GM12801 (cell line): ENCODE measurements around the gene CCT8.

Experiments used
- TF ChIP-seq, protein P1 (sequence below): IDR thresholded peaks from one replicate; pipeline ENCODE4 v1.5.1; 2011; ENCODE audit warnings: control low read depth; ENCODE audit not compliant: insufficient read length; ENCODE audit errors: extremely low read depth

CCT8 gene

DNA sequence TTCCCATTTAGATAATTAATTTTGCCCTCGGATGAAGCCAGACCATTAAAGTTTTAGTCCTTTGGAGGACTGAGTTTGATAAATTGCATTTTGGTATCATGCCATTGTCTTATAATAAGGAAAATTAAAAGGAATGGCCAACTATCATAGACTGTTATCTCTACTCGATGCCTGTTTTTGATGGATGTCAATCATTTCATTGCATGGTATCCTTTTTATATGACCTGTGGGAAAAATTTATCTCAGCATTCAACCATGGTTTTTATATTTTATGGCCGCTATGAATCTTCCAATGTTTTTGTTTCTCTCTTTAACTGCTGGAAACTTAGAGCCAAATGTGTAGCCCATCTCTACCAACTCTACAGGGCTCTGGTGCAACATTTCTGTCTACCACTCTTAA is 9.9 kb upstream of the CCT8 start:
- TF ChIP-seq, protein P1, sequence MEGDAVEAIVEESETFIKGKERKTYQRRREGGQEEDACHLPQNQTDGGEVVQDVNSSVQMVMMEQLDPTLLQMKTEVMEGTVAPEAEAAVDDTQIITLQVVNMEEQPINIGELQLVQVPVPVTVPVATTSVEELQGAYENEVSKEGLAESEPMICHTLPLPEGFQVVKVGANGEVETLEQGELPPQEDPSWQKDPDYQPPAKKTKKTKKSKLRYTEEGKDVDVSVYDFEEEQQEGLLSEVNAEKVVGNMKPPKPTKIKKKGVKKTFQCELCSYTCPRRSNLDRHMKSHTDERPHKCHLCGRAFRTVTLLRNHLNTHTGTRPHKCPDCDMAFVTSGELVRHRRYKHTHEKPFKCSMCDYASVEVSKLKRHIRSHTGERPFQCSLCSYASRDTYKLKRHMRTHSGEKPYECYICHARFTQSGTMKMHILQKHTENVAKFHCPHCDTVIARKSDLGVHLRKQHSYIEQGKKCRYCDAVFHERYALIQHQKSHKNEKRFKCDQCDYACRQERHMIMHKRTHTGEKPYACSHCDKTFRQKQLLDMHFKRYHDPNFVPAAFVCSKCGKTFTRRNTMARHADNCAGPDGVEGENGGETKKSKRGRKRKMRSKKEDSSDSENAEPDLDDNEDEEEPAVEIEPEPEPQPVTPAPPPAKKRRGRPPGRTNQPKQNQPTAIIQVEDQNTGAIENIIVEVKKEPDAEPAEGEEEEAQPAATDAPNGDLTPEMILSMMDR = no peak

DNA sequence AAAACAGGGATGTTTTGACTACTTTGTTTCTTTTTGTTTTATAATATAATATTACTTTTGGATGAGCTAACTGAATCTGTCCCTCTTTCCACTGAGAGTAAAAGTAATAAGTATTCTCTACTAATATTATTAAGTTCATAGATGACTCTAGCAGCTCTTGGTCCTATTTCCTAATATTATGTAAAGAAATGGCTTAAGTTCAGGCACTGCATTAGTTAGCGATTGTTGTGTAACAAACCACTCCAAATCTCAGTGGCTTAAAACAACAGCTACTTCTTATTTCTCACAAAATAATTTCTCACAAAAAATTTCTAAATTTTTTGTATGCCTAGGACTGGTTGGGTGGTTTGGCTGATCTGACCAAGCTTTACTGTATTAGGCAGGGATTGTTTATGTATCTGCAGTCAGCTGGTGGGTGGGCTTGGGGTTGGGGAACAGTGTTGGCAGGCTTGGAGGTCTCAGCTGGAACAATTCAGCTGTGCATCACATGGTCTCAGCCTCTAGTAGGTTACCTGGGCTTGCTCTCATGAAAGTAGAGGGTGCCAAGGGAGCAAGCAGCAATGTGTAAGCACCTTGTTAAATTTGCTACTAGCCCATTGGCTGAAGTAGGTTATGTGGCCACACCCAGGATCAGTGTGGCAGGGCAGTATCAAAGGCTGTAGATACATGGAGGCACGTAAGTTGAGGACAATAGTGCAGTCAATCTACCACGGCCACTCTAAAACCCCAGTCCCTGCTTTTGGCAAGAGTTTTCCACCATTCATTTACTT is 8.8 kb upstream of the CCT8 start:
- TF ChIP-seq, protein P1 = no peak

DNA sequence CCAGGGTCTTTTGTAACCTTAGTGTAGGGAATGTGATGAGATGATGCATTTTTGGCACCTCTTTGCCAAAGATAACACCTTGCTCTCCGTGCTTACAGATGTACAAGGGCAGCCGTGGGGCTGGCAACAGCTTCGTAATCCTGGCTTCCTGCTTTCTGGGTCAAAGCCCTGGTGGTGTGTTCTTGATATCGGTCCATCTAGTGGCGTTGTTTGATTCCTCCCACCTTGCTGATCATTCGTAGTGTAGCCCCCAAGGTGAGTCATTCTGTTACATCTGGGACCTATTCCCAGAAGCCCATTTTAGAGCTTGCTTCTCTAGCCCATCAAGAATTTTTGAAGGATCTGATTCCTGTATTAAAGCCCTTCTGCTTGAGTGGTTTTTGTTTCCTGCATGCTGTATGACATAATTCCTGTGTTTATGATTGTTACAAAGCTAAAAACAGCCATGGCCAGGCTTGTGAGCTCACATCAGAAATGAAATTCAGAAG is 7.0 kb upstream of the CCT8 start:
- TF ChIP-seq, protein P1 = no peak

GRCh38 chr21:29078869-29079767 is 5.7 kb upstream of the CCT8 start:
- TF ChIP-seq, protein P1 = no peak

DNA sequence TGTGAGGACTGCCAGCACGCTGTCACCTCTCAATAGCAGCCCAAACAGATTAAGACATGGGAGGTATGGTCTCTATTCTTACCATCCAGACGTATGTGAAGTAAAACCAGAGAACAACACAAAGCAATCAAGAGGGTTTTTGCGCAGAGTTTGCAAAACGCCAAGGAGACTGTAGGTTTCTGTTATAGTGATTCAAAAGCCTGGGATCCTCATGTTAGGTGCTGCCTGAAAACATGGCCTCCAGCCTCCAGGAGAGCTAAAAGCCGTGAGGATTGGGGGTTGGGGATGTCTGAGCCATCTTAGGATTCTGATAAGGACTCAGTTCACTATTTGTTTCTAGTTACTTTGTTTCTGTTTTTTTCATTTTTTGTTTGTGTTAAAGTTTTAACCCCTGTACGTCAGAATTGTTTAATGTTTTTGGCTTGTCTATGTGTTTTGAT is 4.2 kb upstream of the CCT8 start:
- TF ChIP-seq, protein P1 = no peak

GRCh38 chr21:29075706-29076466 is 2.4 kb upstream of the CCT8 start:
- TF ChIP-seq, protein P1 = no peak

GRCh38 chr21:29074783-29075182 is 1.3 kb upstream of the CCT8 start:
- TF ChIP-seq, protein P1 = no peak
